T-helper 17 cell (primary cell): ENCODE measurements around the gene DOCK8. TPM values are rescaled to one million over a fixed set of nuclear protein-coding genes. Genes with fewer than 3 reads are reported as not detected.

Experiments used
- ATAC-seq: fragments of 150-1000 bp; cut with Tn5 transposase; 2 replicates; pipeline ENCODE4 v1.10.0; 2021; ENCODE audit warnings: mild to moderate bottlenecking, moderate library complexity
- DNase-seq, 3 donors: peaks; one replicate each; pipeline versions ENCODE4 v3.0.0 to v3.0.0-alpha.2; 2020 to 2021
- H3K9me3 ChIP-seq: one replicate; pipeline ENCODE4 v1.7.0; 2013; ENCODE audit warnings: low read length, mild to moderate bottlenecking; ENCODE audit not compliant: control insufficient read depth, poor library complexity, severe bottlenecking
- H3K27ac Mint-ChIP-seq: one replicate; pipeline ENCODE4 v1.8.0; 2022; ENCODE audit warnings: mild to moderate bottlenecking, moderate library complexity, mixed read lengths
- H3K27me3 Mint-ChIP-seq: one replicate; pipeline ENCODE4 v1.8.0; 2022; ENCODE audit warnings: mixed read lengths
- H3K36me3 Mint-ChIP-seq: one replicate; pipeline ENCODE4 v1.8.0; 2022; ENCODE audit warnings: low read depth, mixed read lengths
- H3K4me1 Mint-ChIP-seq: one replicate; pipeline ENCODE4 v1.8.0; 2022; ENCODE audit warnings: mild to moderate bottlenecking, mixed read lengths
- H3K4me3 Mint-ChIP-seq: one replicate; pipeline ENCODE4 v1.8.0; 2022; ENCODE audit warnings: mild to moderate bottlenecking, moderate library complexity, mixed read lengths
- total RNA-seq, 4 donors: library from RNA in 2 of 4; stranded (reverse) in 2 of 4; gene quantifications; one replicate each; pipeline ENCODE4 v1.2.3 and lab custom pipeline; 2022 to 2026

The DOCK8 gene
- total RNA-seq, 2 donors from 2014 or later = 160 to 187 TPM

GRCh38 chr9:265209-265870 lies 50.7 kb downstream of the DOCK8 start:
- peaks cover 17% of the 10 kb centered on the region for H3K4me1 Mint-ChIP-seq
- DNase-seq = no peak
- H3K36me3 Mint-ChIP-seq = peaks cover 2% of the 10 kb centered on the region
- ATAC-seq = no peak
- no peaks in the 10 kb centered on the region for H3K9me3 ChIP-seq
- H3K27me3 Mint-ChIP-seq = no peaks in the 10 kb centered on the region
- H3K4me3 Mint-ChIP-seq = no peak overlapping the region
- no peak overlapping the region for H3K27ac Mint-ChIP-seq

GRCh38 chr9:266228-266627 lies 51.6 kb downstream of the DOCK8 start:
- DNase-seq (no peak), ATAC-seq (no peak)
- H3K4me1 Mint-ChIP-seq = peaks cover 18% of the 10 kb centered on the region
- no peak overlapping the region for H3K27ac Mint-ChIP-seq
- H3K36me3 Mint-ChIP-seq = peaks cover 2% of the 10 kb centered on the region
- no peak overlapping the region for H3K4me3 Mint-ChIP-seq
- no peaks in the 10 kb centered on the region for H3K9me3 ChIP-seq
- no peaks in the 10 kb centered on the region for H3K27me3 Mint-ChIP-seq

- Mint-ChIP-seq H3K27ac (no peak overlapping the region), H3K36me3 (peaks cover 2% of the 10 kb centered on the region), H3K4me1 (peaks cover 29% of the 10 kb centered on the region), H3K4me3 (no peak overlapping the region), H3K27me3 (no peaks in the 10 kb centered on the region)
- no peaks in the 10 kb centered on the region for H3K9me3 ChIP-seq
- ATAC-seq (no peak), DNase-seq (no peak)
Observed at GRCh38 chr9:268616-269015, 54.0 kb downstream of the DOCK8 start.

- Mint-ChIP-seq H3K36me3 (peaks cover 2% of the 10 kb centered on the region), H3K4me3 (no peak overlapping the region), H3K4me1 (peaks cover 26% of the 10 kb centered on the region), H3K27me3 (no peaks in the 10 kb centered on the region), H3K27ac (no peak overlapping the region)
- DNase-seq = no peak
- ATAC-seq = no peak
- H3K9me3 ChIP-seq = no peaks in the 10 kb centered on the region
Observed at GRCh38 chr9:269081-269711, 54.5 kb downstream of the DOCK8 start.

GRCh38 chr9:270657-271237 lies 56.1 kb downstream of the DOCK8 start:
- Mint-ChIP-seq H3K27ac (peak overlapping the region; percentile 56), H3K4me1 (peaks cover 31% of the 10 kb centered on the region), H3K27me3 (no peaks in the 10 kb centered on the region), H3K4me3 (no peak overlapping the region), H3K36me3 (peaks cover 7% of the 10 kb centered on the region)
- H3K9me3 ChIP-seq = no peaks in the 10 kb centered on the region
- ATAC-seq (no peak), DNase-seq (no peak)

- no peak overlapping the region for H3K27ac Mint-ChIP-seq
- peaks cover 35% of the 10 kb centered on the region for H3K4me1 Mint-ChIP-seq
- no peaks in the 10 kb centered on the region for H3K9me3 ChIP-seq
- H3K4me3 Mint-ChIP-seq = peak overlapping the region; percentile 89
- DNase-seq = peak; percentile 41 to 59 (median 50)
- peaks cover 7% of the 10 kb centered on the region for H3K36me3 Mint-ChIP-seq
- peak; percentile 88 for ATAC-seq
- H3K27me3 Mint-ChIP-seq = no peaks in the 10 kb centered on the region
Observed at GRCh38 chr9:272251-273213, 57.9 kb downstream of the DOCK8 start.

- Mint-ChIP-seq H3K36me3 (peaks cover 5% of the 10 kb centered on the region), H3K27me3 (no peaks in the 10 kb centered on the region), H3K27ac (no peak overlapping the region), H3K4me1 (peaks cover 28% of the 10 kb centered on the region), H3K4me3 (peak overlapping the region; percentile 91)
- DNase-seq (no peak), ATAC-seq (no peak)
- no peaks in the 10 kb centered on the region for H3K9me3 ChIP-seq
Observed at GRCh38 chr9:274406-274805, 59.7 kb downstream of the DOCK8 start.

- peaks cover 5% of the 10 kb centered on the region for H3K36me3 Mint-ChIP-seq
- no peaks in the 10 kb centered on the region for H3K27me3 Mint-ChIP-seq
- no peak for ATAC-seq
- no peak overlapping the region for H3K27ac Mint-ChIP-seq
- DNase-seq = no peak
- no peaks in the 10 kb centered on the region for H3K9me3 ChIP-seq
- H3K4me3 Mint-ChIP-seq = no peak overlapping the region
- peaks cover 25% of the 10 kb centered on the region for H3K4me1 Mint-ChIP-seq
Observed at GRCh38 chr9:277601-278295, 63.1 kb downstream of the DOCK8 start.

GRCh38 chr9:278651-279050 lies 64.0 kb downstream of the DOCK8 start:
- H3K9me3 ChIP-seq = no peaks in the 10 kb centered on the region
- H3K27ac Mint-ChIP-seq = no peak overlapping the region
- H3K4me1 Mint-ChIP-seq = peaks cover 27% of the 10 kb centered on the region
- no peak overlapping the region for H3K4me3 Mint-ChIP-seq
- DNase-seq = peak in 1 of 3 donors; percentile 31
- peak; percentile 73 for ATAC-seq
- H3K27me3 Mint-ChIP-seq = no peaks in the 10 kb centered on the region
- H3K36me3 Mint-ChIP-seq = peaks cover 5% of the 10 kb centered on the region

- no peaks in the 10 kb centered on the region for H3K9me3 ChIP-seq
- ATAC-seq (no peak), DNase-seq (no peak)
- Mint-ChIP-seq H3K27ac (no peak overlapping the region), H3K4me3 (no peak overlapping the region), H3K36me3 (peaks cover 7% of the 10 kb centered on the region), H3K27me3 (no peaks in the 10 kb centered on the region), H3K4me1 (peaks cover 31% of the 10 kb centered on the region)
Observed at GRCh38 chr9:279674-280073, 65.0 kb downstream of the DOCK8 start.

- Mint-ChIP-seq H3K36me3 (peaks cover 3% of the 10 kb centered on the region), H3K27me3 (no peaks in the 10 kb centered on the region), H3K4me1 (peaks cover 27% of the 10 kb centered on the region), H3K27ac (no peak overlapping the region), H3K4me3 (peak overlapping the region; percentile 73)
- no peaks in the 10 kb centered on the region for H3K9me3 ChIP-seq
- DNase-seq (no peak), ATAC-seq (peak; percentile 51)
Observed at GRCh38 chr9:281741-282645, 67.3 kb downstream of the DOCK8 start.
